RPMI8226 (cell line): ENCODE data around the gene GAPVD1.

Experiments
- DNase-seq: peaks from one replicate; pipeline ENCODE4 v3.0.0-alpha.2; 2015

The GAPVD1 gene

GRCh38 chr9:125407974-125408900 lies 146.6 kb downstream of the GAPVD1 start:
- peak; percentile 79 for DNase-seq

GRCh38 chr9:125409217-125409636 lies 147.6 kb downstream of the GAPVD1 start:
- no peak for DNase-seq

GRCh38 chr9:125409637-125410521 lies 148.3 kb downstream of the GAPVD1 start:
- peak; percentile 59 for DNase-seq

- DNase-seq: no peak
Measured at GRCh38 chr9:125410522-125410894, 148.9 kb downstream of the GAPVD1 start.

- no peak for DNase-seq
Measured at GRCh38 chr9:125411171-125411756, 149.6 kb downstream of the GAPVD1 start.

GRCh38 chr9:125412166-125412565 lies 150.5 kb downstream of the GAPVD1 start:
- DNase-seq: no peak

GRCh38 chr9:125413579-125413978 lies 152.0 kb downstream of the GAPVD1 start:
- no peak for DNase-seq

GRCh38 chr9:125415583-125416460 lies 154.2 kb downstream of the GAPVD1 start:
- no peak for DNase-seq

- DNase-seq: no peak
Measured at GRCh38 chr9:125416517-125416916, 154.9 kb downstream of the GAPVD1 start.
